GM18517 (cell line): ENCODE data around the gene RNGTT.
"Not testable (repeated sequence)": the region's sequence is repeated elsewhere in the genome, so short reads cannot be mapped to it uniquely, and the experiment has no call there.

Experiments
- ATAC-seq: cut with Tn5 transposase; IDR thresholded peaks from one replicate; pipeline ENCODE4 v1.9.1; 2021; ENCODE audit warnings: mild to moderate bottlenecking, moderate library complexity; ENCODE audit not compliant: unreplicated experiment

The RNGTT gene

GRCh38 chr6:88972504-88973423 lies 9.3 kb upstream of the RNGTT start:
- no peak for ATAC-seq

- ATAC-seq = no peak
These were observed 6.9 kb upstream of the RNGTT start for GRCh38 chr6:88970301-88970700.

- ATAC-seq = not testable (repeated sequence)
These were observed 5.8 kb upstream of the RNGTT start for GRCh38 chr6:88969255-88969654.

GRCh38 chr6:88967891-88968290 lies 4.5 kb upstream of the RNGTT start:
- ATAC-seq = no peak

- no peak for ATAC-seq
These were observed 2.3 kb upstream of the RNGTT start for GRCh38 chr6:88965691-88966090.

GRCh38 chr6:88964509-88964908 lies 1.1 kb upstream of the RNGTT start:
- no peak for ATAC-seq

- no peak for ATAC-seq
These were observed 4.6 kb downstream of the RNGTT start for GRCh38 chr6:88958842-88959241.

- ATAC-seq = no peak
These were observed 9.7 kb downstream of the RNGTT start for GRCh38 chr6:88953550-88954386.

GRCh38 chr6:88952065-88952704 lies 11.2 kb downstream of the RNGTT start:
- no peak for ATAC-seq

- no peak for ATAC-seq
These were observed 17.9 kb downstream of the RNGTT start for GRCh38 chr6:88945415-88946008.

GRCh38 chr6:88933521-88933920 lies 29.9 kb downstream of the RNGTT start:
- no peak for ATAC-seq

GRCh38 chr6:88932019-88932418 lies 31.4 kb downstream of the RNGTT start:
- ATAC-seq = not testable (repeated sequence)

GRCh38 chr6:88922775-88923548 lies 40.5 kb downstream of the RNGTT start:
- no peak for ATAC-seq

- ATAC-seq = no peak
These were observed 41.7 kb downstream of the RNGTT start for GRCh38 chr6:88921734-88922133.

- ATAC-seq = no peak
These were observed 42.4 kb downstream of the RNGTT start for GRCh38 chr6:88920774-88921733.

- no peak for ATAC-seq
These were observed 43.3 kb downstream of the RNGTT start for GRCh38 chr6:88920088-88920487.

- no peak for ATAC-seq
These were observed 44.4 kb downstream of the RNGTT start for GRCh38 chr6:88919032-88919431.

- ATAC-seq = no peak
These were observed 46.7 kb downstream of the RNGTT start for GRCh38 chr6:88916615-88917208.
